Kidney capillary endothelial cell (primary cell): ENCODE results near the gene TPST1.
"Not testable (repeated sequence)": the region's sequence is repeated elsewhere in the genome, so short reads cannot be mapped to it uniquely, and the experiment has no call there.

Experiments used
- DNase-seq: peaks from one replicate; pipeline ENCODE4 v3.0.0-alpha.2; 2018; ENCODE audit warnings: low spot score

Gene TPST1

GRCh38 chr7:66333443-66333842 is 128.3 kb downstream of the TPST1 start:
- no peak for DNase-seq

GRCh38 chr7:66335318-66335717 is 130.2 kb downstream of the TPST1 start:
- no peak for DNase-seq

GRCh38 chr7:66336760-66337159 is 131.6 kb downstream of the TPST1 start:
- DNase-seq, result no peak

- no peak for DNase-seq
Measured at GRCh38 chr7:66339141-66339540, 134.0 kb downstream of the TPST1 start.

- DNase-seq, result no peak
Measured at GRCh38 chr7:66344166-66344565, 139.0 kb downstream of the TPST1 start.

- DNase-seq, result no peak
Measured at GRCh38 chr7:66348531-66348930, 143.4 kb downstream of the TPST1 start.

- DNase-seq, result no peak
Measured at GRCh38 chr7:66348959-66349358, 143.8 kb downstream of the TPST1 start.

- DNase-seq, result no peak
Measured at GRCh38 chr7:66352071-66352470, 146.9 kb downstream of the TPST1 start.

GRCh38 chr7:66353547-66353946 is 148.4 kb downstream of the TPST1 start:
- no peak for DNase-seq

- DNase-seq, result no peak
Measured at GRCh38 chr7:66355756-66356155, 150.6 kb downstream of the TPST1 start.

- DNase-seq, result no peak
Measured at GRCh38 chr7:66356277-66356721, 151.2 kb downstream of the TPST1 start.

GRCh38 chr7:66357087-66357486 is 152.0 kb downstream of the TPST1 start:
- no peak for DNase-seq

GRCh38 chr7:66359656-66360211 is 154.6 kb downstream of the TPST1 start:
- DNase-seq, result no peak

- DNase-seq, result no peak
Measured at GRCh38 chr7:66362136-66362535, 157.0 kb downstream of the TPST1 start.

GRCh38 chr7:66363635-66364034 is 158.5 kb downstream of the TPST1 start:
- no peak for DNase-seq

- DNase-seq, result not testable (repeated sequence)
Measured at GRCh38 chr7:66365031-66365430, 159.9 kb downstream of the TPST1 start.

- DNase-seq, result no peak
Measured at GRCh38 chr7:66371096-66371824, 166.1 kb downstream of the TPST1 start.

GRCh38 chr7:66374141-66374840 is 169.2 kb downstream of the TPST1 start:
- DNase-seq, result not testable (repeated sequence)

- DNase-seq, result no peak
Measured at GRCh38 chr7:66376264-66376945, 171.3 kb downstream of the TPST1 start.

- DNase-seq, result no peak
Measured at GRCh38 chr7:66377045-66377444, 171.9 kb downstream of the TPST1 start.

- no peak for DNase-seq
Measured at GRCh38 chr7:66377714-66378113, 172.6 kb downstream of the TPST1 start.

GRCh38 chr7:66379542-66380160 is 174.5 kb downstream of the TPST1 start:
- peak; percentile 57 for DNase-seq
